ENCODE results near the gene LIPE.

The LIPE gene

DNA sequence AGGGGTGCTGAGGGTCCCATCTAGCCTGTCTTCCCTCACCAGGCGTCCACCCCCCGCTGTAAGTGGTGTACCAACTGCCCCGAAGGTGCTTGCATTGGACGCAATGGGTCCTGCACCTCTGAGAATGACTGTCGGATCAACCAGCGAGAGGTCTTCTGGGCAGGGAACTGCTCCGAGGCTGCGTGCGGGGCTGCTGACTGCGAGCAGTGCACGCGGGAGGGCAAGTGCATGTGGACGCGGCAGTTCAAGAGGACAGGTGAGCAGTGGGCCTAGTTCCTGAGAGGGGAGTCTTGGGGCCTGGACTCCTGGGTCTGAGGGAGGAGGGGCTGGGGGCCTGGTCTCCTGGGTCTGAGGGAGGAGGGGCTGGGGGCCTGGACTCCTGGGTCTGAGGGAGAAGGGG, 64.8 kb downstream of the LIPE start:
- TF ChIP-seq, protein P1, sequence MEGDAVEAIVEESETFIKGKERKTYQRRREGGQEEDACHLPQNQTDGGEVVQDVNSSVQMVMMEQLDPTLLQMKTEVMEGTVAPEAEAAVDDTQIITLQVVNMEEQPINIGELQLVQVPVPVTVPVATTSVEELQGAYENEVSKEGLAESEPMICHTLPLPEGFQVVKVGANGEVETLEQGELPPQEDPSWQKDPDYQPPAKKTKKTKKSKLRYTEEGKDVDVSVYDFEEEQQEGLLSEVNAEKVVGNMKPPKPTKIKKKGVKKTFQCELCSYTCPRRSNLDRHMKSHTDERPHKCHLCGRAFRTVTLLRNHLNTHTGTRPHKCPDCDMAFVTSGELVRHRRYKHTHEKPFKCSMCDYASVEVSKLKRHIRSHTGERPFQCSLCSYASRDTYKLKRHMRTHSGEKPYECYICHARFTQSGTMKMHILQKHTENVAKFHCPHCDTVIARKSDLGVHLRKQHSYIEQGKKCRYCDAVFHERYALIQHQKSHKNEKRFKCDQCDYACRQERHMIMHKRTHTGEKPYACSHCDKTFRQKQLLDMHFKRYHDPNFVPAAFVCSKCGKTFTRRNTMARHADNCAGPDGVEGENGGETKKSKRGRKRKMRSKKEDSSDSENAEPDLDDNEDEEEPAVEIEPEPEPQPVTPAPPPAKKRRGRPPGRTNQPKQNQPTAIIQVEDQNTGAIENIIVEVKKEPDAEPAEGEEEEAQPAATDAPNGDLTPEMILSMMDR (IDR thresholded peaks at IDR 0.05; ENCODE audit: insufficient read depth, missing control alignments), result no peak
- FAIRE-seq (no peak), DNase-seq (ENCODE audit: insufficient read length, low spot score) (no peak)

DNA sequence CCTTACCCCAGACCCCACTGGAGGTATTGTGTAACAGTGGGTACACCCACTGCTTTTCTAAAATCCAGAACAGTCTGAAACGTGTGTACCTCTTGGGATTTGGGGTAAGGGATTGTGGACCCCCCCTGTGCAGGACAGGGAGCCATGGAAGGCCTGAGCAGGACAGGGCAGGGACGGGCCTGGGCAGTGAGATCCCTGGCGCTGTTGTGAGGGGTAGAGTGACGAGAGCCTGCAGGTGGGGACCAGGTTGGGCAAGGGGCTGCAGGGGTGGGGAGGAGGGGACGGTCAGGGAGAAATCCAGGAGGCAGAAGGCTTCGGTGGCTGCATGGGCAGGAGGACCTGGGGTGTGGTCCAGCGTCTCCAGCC, 65.7 kb downstream of the LIPE start:
- TF ChIP-seq, protein P1 (IDR thresholded peaks at IDR 0.05; ENCODE audit: insufficient read depth, missing control alignments), result no peak
- DNase-seq (ENCODE audit: insufficient read length, low spot score) (no peak), FAIRE-seq (no peak)

DNA sequence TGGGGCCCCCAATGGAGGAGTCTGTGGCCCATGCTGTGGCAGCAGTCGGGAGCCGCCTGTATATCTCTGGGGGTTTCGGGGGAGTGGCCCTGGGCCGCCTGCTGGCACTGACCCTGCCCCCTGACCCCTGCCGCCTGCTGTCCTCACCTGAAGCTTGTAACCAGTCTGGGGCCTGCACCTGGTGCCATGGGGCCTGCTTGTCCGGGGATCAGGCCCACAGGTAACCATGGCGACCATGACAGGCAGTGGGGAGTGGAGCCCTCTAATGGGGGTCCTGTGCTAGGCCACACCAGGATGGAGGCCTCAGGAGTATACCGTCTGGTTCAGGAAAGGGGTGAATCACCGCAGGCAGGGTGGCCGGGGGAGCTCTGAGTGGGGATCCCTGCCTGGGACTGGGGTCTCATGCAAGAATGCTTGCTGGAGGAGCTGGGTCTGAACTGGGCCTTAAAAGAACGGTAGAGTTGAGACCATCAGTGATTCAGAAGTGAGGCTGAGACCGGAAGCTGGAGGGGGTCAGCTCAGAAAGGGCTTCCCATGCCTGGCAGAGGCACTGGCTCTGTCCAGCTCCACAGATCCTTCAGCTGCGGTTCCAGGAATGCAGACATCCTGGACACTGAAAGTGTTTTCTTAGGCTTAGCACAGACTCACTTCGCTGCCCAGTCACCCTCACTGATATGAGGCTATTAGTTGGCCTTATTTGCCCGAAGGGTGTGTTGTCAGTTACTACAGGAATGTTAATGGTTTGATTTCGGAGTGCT, 66.2 kb downstream of the LIPE start:
- no peak for FAIRE-seq
- DNase-seq (ENCODE audit: insufficient read length, low spot score), result no peak
- TF ChIP-seq, protein P1 (IDR thresholded peaks at IDR 0.05; ENCODE audit: insufficient read depth, missing control alignments), result no peak

DNA sequence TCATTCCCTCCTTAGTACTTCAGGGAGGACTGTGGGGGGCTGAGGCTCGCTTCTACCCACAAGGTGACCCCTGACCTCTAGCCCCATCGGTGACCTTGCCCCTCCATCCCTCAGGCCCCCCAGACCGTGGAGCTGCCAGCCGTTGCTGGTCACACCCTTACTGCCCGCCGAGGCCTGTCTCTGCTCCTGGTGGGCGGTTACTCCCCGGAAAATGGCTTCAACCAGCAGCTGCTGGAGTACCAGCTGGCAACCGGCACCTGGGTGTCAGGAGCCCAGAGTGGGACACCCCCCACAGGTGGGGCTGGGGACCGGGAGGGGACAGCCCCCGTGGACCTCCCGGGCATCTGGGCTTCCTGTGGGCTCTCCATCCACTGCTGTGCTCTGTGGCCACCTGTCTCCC, 69.9 kb downstream of the LIPE start:
- TF ChIP-seq, protein P1 (IDR thresholded peaks at IDR 0.05; ENCODE audit: insufficient read depth, missing control alignments), result no peak
- DNase-seq (ENCODE audit: insufficient read length, low spot score) (no peak), FAIRE-seq (no peak)

DNA sequence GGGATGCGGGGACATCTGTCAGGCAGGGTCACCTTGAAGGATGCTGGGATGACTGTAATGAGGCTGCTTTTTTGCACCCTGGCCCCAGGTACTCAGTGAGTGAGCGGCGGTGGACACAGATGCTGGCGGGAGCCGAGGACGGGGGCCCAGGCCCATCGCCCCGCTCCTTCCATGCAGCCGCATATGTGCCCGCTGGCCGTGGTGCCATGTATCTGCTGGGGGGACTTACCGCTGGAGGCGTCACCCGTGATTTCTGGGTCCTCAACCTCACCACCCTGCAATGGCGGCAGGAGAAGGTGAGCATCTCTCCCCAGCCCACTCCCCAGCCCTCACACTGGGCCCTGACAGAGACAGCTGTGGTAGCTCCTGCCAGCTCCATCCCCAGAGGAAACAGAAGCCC, 70.5 kb downstream of the LIPE start:
- no peak for FAIRE-seq
- TF ChIP-seq, protein P1 (IDR thresholded peaks at IDR 0.05; ENCODE audit: insufficient read depth, missing control alignments), result no peak
- no peak for DNase-seq (ENCODE audit: insufficient read length, low spot score)

DNA sequence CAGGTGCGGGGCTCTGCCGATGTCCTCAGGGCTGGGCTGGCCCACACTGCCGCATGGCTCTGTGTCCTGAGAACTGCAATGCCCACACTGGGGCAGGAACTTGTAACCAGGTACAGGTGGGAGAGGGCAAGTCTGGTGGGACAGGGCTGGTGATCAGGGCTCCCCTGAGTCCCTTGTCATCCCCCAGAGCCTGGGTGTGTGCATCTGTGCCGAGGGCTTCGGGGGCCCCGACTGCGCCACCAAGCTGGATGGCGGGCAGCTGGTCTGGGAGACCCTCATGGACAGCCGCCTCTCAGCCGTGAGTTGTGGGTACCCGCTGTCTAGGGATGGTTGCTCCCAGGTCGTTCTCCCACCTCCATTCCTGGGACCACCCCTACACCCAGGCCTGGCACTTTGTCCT, 71.3 kb downstream of the LIPE start:
- TF ChIP-seq, protein P1 (IDR thresholded peaks at IDR 0.05; ENCODE audit: insufficient read depth, missing control alignments), result no peak
- no peak for FAIRE-seq
- no peak for DNase-seq (ENCODE audit: insufficient read length, low spot score)

DNA sequence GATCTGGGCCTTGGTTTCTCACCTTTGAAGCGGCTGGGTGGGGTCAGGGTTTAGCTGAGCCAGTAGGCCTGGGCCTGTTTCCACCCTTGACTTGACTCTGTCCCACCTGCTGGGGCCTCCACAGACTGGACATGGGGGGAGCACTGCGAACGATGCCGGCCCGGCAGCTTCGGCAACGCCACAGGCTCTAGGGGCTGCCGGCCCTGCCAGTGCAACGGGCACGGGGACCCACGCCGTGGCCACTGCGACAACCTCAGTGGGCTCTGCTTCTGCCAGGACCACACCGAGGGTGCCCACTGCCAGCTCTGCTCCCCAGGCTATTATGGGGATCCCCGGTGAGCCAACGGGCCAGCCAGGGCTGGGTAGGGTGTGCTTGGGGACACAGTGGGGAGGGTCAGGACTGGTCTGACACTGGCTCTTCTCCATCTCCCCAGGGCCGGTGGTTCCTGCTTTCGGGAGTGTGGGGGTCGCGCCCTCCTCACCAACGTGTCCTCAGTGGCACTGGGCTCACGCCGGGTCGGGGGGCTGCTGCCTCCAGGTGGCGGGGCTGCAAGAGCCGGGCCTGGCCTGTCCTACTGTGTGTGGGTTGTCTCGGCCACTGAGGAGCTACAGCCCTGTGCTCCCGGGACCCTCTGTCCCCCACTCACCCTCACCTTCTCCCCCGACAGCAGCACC, 73.7 kb downstream of the LIPE start:
- FAIRE-seq, result no peak
- no peak for DNase-seq (ENCODE audit: insufficient read length, low spot score)
- TF ChIP-seq, protein P1 (IDR thresholded peaks at IDR 0.05; ENCODE audit: insufficient read depth, missing control alignments), result no peak

Data from D721Med (cell line).